Stimulated activated CD8-positive, alpha-beta memory T cell treated with anti-CD3 and anti-CD28 coated beads, Interleukin-2, amount 100 ng/mL, for 48 hours (primary cell): ENCODE measurements around the gene GRK3.
"Not testable (repeated sequence)": the region's sequence is repeated elsewhere in the genome, so short reads cannot be mapped to it uniquely, and the experiment has no call there.

Source experiments
- DNase-seq, 2 donors: peaks; one replicate each; pipeline ENCODE4 v3.0.0-alpha.2; 2020; ENCODE audit warnings: low read depth in 2 of 2

The GRK3 gene

DNA sequence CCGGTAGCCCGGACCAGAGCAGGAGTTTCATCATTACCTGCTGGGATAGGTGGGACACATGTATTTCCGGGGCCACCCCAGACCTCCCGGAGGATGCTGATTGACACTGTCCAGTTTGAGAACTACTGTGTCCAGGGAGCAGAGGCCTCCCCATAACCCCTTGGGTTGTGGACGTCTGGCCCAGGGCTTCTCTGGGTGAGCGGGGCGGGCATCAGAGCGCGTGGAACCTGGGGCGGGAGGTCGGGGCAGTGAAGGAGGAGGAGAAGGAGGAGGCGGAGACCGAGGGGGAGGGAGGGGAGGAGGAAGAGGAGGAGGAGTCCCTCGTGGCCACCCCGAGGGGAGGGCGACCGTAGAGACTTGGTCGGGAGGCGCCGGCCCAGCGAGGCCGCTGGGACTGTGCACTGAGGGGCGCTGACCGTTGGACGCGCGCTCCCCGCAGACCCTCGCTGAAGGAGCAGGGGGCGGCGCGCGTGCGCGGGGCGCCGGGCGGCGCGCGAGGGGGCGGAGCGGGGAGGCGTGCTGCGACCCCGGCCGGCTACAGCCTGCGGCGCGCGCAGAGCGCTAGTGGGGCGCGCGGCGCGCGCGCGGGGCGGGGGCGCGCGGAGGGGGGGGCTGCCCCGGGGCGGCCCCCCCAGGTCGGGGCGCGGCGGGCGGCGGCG lies at the start of gene GRK3:
Gene GRK3, plus strand, starts transcription at position 356 of the 659 bp plus-strand sequence. CDS start 366 bp downstream, outside the sequence.
- DNase-seq, result peak; percentile 43 to 47

DNA sequence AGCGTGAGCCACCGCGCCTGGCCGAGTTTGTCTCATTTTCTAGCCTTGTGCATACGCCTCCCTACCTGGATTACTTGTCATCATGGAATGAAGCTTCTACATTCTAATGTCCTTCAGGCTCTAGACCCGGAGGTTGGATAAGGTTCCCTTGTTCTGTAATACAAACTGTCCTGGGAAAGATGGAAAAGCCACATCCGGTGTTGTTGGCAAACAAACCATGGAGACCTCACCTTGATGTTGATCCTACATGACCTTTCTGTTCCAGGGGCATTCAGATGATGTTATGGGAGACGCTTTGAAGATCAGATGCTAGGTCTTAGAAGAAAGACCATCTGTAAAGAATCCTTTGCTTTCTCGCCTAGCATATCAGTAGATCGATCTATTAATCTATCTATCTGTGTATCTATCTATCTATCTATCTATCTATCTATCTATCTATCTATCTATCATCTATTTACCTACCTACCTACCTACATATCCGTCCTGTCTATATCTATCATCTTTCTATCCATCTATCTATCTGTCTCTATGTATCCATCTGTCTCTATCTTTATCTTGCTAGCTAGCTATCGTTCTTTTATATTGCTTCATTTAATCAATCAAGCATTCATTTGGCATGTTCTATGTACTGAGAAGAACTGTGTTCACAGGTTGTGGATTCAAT lies 46.3 kb upstream of the GRK3 start:
- DNase-seq, result no peak

DNA sequence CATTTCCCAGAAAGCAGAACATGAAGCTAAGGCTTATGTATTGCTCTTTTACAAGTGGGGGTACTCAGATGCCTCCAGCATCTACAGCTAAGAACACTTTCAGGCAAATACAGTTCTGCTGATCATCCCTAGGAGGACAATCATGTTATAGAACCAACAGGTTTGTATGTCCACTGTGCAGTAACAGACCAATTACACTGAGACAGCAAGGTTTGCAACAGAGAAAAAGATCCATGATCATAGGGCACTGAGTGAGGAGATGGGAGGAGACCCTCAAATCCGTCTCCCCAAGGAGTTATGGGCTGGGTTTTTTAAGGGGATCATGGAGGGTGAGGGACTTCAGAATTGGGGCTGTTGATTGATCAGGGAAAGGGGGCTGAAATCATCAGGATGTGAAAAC lies 39.1 kb upstream of the GRK3 start:
- no peak for DNase-seq

DNA sequence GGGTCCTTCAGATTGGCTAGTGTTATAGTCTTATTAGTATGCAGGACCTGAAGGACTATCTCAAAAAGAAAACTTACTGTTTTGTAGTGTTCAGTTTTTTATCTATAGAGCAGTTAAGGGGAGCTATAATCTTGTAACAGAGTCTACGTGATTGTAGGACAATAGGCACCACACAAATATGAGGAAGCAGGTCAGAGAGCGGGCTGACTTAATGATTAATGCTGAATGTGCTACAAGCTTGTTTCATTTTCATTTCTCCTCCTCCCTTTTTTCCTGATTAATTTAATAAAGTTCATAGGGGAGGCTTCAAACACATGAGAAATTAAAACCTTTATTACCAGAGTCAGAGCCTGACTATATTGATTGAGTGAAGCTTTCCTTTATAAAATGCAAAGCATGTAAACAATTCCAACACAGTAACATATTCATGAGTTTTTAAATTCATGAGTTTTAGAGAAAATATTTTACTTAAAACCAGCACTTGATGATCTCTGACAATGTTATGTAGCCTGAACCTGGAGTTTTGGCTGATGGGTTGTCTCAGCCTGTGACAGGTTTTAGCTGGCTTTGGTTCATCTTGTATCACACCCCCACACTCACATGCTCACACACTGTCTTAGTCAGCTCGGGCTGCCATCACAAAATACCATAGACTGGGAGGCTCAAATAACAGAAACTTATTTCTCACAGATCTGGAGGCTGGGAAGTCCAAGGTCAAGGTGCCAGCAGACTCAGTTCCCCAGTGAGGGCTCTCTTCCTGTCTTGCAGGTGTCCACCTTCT lies 38.5 kb upstream of the GRK3 start:
- DNase-seq, result not testable (repeated sequence)

DNA sequence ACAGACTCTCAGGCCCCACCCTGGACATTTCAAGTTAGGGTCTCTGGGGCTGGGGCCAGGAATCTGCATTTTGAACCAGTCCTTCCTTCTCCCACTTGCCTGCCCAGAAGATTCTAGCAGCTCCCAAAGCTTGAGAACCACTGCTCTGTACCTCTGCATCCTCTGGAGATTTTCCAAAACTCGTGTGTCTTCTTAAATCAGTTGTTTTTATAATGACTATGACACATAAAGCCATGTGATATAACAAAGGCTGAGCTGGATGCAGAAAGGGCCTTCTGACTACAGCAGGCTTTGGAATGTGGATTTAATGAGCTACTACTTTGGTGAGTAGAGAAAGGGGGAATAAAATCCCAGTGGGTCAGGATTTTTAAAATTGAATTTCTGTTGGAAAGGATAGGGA lies 37.5 kb upstream of the GRK3 start:
- not testable (repeated sequence) for DNase-seq

DNA sequence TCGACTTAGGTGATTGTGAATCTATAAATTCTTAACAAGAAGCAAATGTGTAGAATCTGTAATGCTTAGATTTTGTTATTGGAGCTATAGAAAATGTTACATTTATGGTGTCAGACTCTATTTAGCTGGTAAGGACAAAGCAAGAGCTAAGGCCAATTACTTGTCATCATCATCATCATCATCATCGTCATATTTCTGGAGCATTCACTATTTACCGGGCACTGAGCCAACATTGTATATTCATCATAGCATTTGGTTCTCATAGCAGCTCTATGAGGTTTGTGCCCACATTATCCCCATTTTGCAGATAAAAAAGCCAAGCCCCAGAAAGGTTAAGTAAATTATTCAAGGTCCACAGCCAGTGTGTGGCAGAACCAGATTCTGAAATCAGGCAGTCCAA lies 36.4 kb upstream of the GRK3 start:
- not testable (repeated sequence) for DNase-seq

DNA sequence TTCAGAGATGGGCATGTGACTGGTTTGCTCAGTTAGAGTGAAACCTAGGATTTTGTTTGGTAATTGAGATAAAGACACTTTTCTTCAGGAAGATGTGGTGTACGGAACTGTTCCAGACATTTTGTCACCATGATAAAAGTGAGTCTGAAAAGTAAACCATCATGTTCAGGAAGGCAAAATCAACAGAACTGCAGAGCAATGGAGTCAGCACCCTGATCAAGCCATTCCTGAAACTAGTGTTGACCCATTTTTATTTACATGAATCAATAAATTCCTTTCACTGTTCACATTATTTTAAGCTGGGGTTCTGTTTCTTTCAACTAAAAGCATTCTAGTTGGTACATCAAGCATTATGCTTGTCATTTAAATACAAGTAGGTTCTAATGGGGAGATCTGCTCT lies 35.4 kb upstream of the GRK3 start:
- DNase-seq, result not testable (repeated sequence)

DNA sequence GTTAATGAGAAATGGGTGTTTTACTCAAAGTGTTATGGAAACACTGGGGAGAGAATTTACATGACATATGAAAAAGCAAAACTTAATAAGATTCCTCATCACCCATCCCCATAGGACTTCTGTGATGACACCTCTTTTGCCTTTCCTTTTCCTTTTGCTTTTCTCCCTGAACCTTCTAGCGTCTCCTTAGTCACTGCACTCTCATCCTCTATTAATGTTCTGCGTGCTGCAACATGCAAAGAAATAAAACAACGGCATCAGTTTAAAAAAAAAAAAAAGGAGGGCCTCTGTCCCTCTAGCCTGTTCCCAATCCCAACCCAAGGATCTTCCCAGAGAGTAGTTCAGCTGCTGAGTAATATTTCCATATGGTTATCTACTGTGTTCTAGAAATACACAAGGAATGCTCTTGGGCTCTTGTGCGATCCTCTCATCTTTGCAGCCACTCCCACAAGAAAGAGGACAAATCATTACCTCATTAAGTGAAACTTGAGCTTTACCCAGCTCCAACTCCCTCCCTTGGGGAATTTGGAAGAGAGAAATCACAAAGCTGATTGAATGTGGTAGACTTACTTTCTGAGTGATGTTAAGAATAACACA lies 34.8 kb upstream of the GRK3 start:
- not testable (repeated sequence) for DNase-seq

DNA sequence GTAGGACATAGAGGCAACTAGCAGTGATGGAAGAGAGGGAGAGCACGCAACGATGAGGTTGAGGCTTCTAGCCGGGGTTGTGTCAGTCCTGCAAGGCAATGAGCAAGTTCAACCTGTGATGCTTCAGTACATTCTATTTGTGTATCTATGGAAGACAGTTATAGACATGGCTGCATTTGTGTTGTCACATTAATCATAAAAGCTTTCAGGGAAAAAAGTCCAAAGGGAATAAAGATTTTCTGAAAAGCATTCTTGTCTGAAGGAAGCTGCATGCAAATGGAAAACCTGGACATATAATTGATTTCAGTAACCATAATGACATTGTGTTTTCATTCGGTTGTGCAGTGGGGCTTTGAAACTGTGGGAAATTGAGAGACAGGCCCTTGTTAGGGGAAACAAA lies 32.8 kb upstream of the GRK3 start:
- not testable (repeated sequence) for DNase-seq

DNA sequence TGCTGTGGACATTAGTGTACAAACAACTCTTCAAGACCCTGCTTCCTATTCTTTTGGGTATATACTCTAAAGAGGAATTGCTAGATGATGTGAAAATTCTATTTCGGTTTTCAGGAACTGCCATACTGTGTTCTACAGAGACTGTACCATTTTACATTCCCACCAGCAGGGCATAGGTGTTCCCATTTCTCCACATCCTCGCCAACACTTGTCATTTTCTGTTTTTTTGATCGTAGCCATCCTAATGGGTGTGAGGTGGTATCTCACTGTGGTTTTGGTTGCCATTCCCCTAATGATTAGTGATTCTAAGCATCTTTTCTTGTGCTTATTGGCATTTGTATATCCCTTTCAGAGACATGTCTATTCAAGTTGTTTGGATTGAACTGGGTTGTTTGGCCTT lies 29.8 kb upstream of the GRK3 start:
- no peak for DNase-seq

DNA sequence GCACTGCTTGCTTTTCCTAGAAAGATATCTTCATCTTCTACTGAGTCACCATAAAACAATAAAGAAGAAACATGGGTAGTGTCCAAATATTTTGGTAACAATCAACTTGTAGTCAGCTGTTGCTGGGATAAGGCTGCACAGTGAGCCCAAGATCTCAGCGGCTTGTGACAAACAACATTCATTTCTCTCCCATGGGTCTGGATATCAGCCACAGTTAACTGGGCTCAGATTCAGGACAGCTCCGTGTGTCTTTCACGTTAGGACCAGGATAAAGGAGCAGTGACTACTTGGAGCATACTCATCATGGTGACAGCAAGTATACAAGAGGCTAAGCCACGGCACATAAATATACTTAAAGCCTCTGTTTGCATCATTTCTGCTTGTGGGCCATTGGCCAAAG lies 27.9 kb upstream of the GRK3 start:
- DNase-seq, result no peak

DNA sequence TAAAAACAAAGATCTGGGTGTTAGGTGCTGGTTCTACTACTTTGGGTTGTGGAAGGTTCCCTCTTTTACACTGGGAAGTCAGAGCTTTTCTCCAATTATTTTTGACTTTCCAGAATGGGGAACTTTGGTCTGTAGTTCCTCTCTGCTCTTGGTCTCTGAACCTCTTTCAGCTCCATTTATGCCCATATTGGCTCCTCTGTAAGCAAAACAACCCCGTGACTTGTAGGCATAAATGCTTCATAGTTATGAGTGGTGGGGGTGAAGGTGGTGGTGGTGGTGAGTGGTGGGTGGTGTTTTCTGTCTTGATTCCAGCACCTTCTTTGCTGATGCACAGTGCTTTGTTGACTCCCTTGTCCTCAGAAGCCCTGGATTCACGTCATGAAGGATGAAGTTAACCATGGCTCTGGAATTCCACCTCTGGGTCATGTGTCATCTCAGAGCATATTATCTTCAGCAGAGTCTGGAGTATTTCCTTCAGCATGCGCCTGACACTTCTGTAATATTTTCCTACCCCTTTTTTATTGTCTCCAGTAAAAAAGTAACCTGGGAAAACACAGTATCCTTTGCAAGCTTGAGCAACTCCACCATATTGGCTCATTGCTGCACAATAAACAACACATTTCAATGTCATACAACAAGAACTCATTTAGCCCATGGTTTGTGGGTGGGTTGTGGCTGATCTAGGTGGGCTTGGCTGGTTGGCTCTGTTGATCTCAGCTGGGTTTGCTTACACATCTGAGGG lies 24.1 kb upstream of the GRK3 start:
- no peak for DNase-seq

DNA sequence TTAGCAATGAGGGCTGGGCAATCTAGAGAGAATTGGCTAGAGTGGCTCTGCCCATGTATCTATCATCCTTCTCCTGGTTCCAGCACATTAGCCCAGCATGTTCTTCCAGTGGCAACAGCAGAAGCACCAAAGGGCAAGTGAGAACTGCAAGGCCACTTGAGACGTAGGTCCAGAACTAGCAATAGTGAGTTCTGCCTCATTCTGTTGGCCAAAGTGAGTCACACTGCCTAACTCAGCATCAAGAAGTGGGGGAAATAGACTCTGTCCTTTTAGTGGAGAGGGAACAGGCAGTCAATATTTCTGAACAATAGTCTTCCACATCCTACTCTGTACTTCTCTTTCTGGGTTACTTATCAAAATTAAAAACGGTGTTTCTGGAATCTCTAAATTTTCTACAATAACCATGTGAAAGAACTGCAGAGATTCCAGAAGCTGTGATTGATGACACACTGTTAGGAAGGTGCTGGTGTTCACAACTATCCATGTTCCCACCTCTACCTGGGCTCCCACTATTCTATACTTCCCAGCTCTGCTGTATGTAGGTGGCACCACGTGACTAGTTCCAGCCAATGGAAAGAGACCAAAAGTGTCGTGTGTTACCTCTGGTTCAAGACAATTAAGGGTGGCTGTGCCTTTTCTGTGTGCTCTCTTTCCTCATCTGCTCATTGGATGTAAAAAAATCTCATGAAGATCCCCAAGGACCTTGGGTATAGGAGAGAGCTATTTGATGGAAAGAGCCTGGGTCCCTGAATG lies 23.4 kb upstream of the GRK3 start:
- no peak for DNase-seq

DNA sequence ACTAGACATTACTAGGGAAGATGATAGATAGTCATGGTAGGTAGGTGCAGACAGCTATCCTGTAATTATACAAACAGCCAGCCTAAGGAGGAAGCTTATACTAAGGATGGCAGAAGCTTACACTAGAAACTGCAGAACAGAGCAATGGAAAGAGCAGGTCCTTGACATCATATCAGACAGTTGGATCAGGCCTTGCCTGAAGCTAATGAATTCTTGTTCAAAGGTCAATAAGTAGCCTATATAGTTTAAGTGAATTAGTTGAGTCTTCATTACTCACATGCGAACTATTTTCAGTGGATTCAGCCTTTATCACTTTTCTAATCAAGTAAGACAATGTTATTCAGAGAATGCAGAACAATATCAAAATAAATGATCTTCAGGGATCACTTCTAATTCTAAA lies 22.3 kb upstream of the GRK3 start:
- DNase-seq, result no peak

DNA sequence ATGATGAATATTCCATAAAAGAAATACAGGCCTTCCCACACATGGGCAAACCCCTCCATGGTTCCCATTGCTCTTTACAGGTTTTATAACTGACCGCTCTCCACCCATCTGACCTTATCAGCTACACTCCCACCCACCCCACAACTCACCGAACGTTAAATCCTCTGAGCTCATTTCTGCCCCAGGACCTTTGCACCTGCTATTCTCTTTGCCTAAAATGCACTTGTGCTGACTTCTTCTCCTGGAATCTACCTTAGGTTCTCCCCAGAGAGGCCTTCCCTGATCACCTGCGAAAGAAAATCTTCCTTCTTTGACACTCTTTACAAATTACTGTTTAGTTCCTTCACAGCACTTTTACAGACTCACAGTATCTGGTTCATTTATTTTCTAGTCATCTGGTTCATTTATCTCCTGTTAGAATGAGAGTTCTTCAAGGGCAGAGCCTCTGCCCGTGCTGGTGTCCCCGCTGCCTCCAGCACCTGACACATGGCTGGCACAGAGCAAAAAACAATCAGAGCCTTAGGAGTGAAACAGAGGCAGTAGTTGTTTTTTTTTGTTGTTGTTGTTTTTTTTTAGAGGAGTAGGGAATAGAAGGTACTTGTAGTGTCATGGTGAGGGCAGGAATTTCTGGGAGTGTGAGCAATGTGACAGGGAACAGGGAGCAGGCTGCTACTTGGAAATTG lies 21.6 kb upstream of the GRK3 start:
- no peak for DNase-seq

DNA sequence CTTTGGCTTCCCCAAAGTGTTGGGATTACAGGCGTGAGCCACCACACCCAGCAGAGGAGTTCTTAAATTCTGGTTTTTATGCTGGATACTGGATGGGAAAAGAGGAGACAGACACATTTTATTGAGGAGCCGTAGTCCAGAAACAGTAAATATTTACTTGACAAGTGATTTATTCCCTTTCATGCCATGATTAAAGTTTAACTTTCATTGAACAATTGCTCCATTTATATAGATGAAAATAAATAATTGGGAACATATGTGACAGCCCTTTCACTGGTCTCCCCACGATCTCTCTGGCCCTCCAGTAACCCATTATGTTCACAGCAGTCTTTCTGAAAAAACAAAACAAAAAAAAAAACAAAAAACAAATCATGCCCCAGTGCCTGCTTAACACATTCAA lies 19.3 kb upstream of the GRK3 start:
- DNase-seq, result no peak

DNA sequence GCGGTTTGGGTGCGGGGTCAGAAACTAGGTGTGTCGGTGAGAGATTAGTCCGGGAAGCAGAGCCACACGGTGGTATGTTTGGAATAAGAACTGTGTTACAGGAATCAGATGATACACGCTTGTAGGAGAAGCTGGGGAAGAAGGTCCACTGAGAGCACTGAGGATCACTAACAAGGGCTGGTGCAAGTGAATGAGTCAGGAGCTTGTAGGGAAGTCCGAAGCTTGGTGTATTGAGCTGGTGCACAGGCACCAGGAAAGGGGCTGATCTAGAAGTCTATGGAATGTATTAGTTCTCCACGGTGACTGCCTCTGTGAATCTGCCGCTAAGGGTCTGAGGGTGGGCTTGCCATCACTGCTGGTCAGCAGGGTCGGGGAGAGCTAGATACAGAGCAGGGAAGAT lies 18.8 kb upstream of the GRK3 start:
- no peak for DNase-seq

DNA sequence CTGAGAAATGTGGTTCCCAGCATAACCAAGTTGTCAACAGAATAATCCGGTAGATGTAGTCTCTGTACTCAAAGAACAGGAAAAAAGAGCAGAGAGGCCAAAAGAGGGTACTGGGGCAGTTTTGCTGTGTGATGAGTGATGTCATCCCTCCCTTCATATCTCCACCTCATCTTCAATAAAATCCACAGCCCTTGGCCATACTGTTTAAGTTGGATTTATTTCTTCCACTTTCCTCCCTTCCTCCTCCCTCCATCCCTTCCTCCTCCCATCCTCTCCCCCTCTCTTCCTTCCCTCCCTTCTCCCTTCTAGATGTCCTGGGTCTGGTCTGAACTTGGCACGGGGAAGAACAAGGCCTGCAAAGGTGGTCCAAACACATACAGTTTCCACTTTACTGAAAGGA lies 18.2 kb upstream of the GRK3 start:
- DNase-seq, result no peak

DNA sequence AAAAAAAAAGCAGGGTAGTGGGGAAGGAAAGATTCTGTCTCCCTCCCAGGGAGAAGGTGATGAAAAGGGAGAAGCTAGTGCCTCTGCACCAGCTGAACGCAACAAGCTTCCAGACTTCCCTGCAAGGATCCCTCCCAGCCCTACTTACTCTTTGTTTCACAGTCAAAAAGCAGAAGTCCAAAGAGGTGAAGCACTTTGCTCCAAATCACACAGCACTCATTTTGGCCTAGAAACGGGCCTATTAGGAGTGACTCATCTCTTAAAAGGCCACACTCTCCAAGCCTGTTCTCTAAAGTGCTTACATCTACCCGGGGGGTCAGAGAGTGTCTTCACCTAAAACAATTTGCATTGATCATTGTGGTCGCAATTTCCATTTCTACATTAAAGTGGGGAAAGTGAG lies 17.7 kb upstream of the GRK3 start:
- DNase-seq, result no peak

DNA sequence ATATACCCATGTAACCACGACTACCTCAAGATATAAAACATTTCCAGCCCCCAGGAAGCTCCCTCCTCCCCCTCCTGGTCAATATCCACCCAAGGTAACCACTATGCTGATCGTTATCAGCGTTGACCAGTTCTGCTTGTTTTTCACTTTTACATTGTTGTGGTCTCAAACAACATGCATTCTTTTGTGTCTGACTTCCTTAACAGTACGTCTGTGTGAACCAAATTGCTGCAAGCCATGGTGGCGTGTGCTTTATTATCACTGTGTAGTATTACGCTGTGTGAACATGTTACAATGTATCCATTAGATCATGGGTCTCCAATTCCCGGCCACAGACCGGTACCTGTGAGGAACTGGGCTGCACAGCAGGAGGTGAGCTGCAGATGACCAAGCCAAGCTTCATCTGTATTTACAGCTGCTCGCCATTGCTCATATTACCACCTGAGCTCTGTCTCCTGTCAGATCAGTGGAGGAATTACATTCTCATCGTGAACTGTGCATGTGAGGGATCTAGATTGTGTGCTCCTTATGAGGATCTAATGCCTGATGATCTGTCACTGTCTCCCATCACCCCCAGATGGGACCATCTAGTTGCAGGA lies 15.5 kb upstream of the GRK3 start:
- DNase-seq, result no peak
